Measurements from ENCODE around the gene TAF11L9.
"Not testable (repeated sequence)": the region's sequence is repeated elsewhere in the genome, so short reads cannot be mapped to it uniquely, and the experiment has no call there.

TAF11L9 gene

GRCh38 chr5:17594255-17594654 is at the start of gene TAF11L9:
TAF11L9 (minus strand) TSS chr5:17594394.
- DNase-seq: not testable (repeated sequence)

- DNase-seq: no peak
Observed at GRCh38 chr5:17634160-17634559, 40.0 kb upstream of the TAF11L9 start, which contains the start of gene TAF11L14. TAF11L14 (plus strand) TSS chr5:17634460.

GRCh38 chr5:17631788-17632187 is 37.6 kb upstream of the TAF11L9 start, which contains the start of gene TAF11L13:
TAF11L13 (plus strand) TSS chr5:17632088.
- DNase-seq: not testable (repeated sequence)

GRCh38 chr5:17625686-17626085 is 31.5 kb upstream of the TAF11L9 start:
- DNase-seq: no peak

- no peak for DNase-seq
Observed at GRCh38 chr5:17620627-17621026, 26.4 kb upstream of the TAF11L9 start.

GRCh38 chr5:17619354-17619753 is 25.2 kb upstream of the TAF11L9 start:
- DNase-seq: no peak

- no peak for DNase-seq
Observed at GRCh38 chr5:17614872-17615605, 20.8 kb upstream of the TAF11L9 start.

GRCh38 chr5:17610092-17610491 is 15.9 kb upstream of the TAF11L9 start, which contains the start of gene TAF11L12:
TAF11L12 (plus strand) TSS chr5:17610392.
- DNase-seq: not testable (repeated sequence)

- DNase-seq: not testable (repeated sequence)
Observed at GRCh38 chr5:17607461-17607860, 13.3 kb upstream of the TAF11L9 start.

GRCh38 chr5:17604951-17605350 is 10.8 kb upstream of the TAF11L9 start:
- no peak for DNase-seq

GRCh38 chr5:17603880-17604279 is 9.7 kb upstream of the TAF11L9 start, which contains the start of gene TAF11L11:
TAF11L11 (plus strand) TSS chr5:17604183.
- DNase-seq: not testable (repeated sequence)

GRCh38 chr5:17597728-17598127 is 3.5 kb upstream of the TAF11L9 start, which contains the start of gene TAF11L10:
TAF11L10 (minus strand) TSS chr5:17597828.
- not testable (repeated sequence) for DNase-seq

- not testable (repeated sequence) for DNase-seq
Observed at GRCh38 chr5:17590860-17591259, 3.3 kb downstream of the TAF11L9 start, which contains the start of gene TAF11L8. TAF11L8 (minus strand) TSS chr5:17590960.

GRCh38 chr5:17585658-17586057 is 8.5 kb downstream of the TAF11L9 start, which contains the start of gene TAF11L7:
TAF11L7 (minus strand) TSS chr5:17585758.
- DNase-seq: not testable (repeated sequence)

Measured in NCI-H1048 (cell line).